ENCODE data around the gene HBS1L.

Gene HBS1L

DNA sequence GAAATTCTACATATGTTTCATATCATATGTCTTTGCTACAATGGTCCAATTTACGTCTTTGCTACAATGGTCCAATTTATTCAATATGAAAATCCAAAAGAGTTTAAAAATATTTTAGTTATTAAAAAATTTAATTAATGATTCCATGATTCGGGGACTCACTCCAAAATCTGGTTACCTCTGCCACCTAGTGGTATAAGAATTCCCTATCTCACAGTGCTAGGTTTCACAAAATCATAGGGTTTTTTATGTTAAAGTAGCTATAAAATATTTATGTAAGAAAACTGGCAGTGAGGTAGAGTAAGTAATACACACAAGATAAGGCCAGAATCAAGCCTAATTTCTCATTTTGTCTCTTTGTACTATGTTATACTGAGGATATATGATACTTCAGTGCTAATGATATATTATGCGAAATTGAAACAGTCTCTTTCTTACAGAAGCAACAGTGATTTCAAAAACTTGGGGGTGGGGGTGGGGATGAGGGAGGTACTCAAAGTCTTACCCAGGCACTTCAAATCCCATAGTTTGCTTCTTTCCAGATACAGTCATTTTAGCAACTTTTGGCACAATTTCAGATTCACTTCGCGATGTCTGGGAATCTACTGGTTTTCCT is 52.3 kb downstream of the HBS1L start:
- no peaks in the 10 kb centered on the region for H3K79me1 ChIP-seq (ENCODE audit: low read depth, low read length)
- no peak overlapping the region for H3K23ac ChIP-seq (ENCODE audit: low read depth, low read length, poor library complexity)
- no peak overlapping the region for H2AFZ ChIP-seq (ENCODE audit: low read length)
- no peak for DNase-seq (ENCODE audit: low spot score)
- WGBS, 2 donors (ENCODE audit: extremely low coverage in 2 of 2, insufficient read length in 2 of 2, insufficient replicate concordance in 1 of 2) = no CpG with 5 or more reads among the region's 5 CpGs
- no peak overlapping the region for H2BK120ac ChIP-seq (ENCODE audit: low read depth, low read length)
- H3K18ac ChIP-seq (ENCODE audit: low read length) = no peak overlapping the region
- H2BK5ac ChIP-seq (ENCODE audit: low read length) = no peak overlapping the region
- no peak overlapping the region for H2AK5ac ChIP-seq (ENCODE audit: low read depth, low read length)
- H3K27me3 ChIP-seq (ENCODE audit: control insufficient read depth in 3 of 3, insufficient read depth in 3 of 3, low read depth in 1 of 3, low read length in 3 of 3) = no peaks in the 10 kb centered on the region
- H2BK15ac ChIP-seq (ENCODE audit: low read length) = no peak overlapping the region
- H3K9me3 ChIP-seq (replicated peaks in 1 of 2; ENCODE audit: control insufficient read depth in 2 of 2, insufficient read depth in 1 of 2, low read depth in 1 of 2, low read length in 2 of 2) = no peaks in the 10 kb centered on the region
- H3K9ac ChIP-seq (ENCODE audit: low read depth, low read length, poor library complexity) = no peak overlapping the region
- no peak overlapping the region for H2BK12ac ChIP-seq (ENCODE audit: low read length)
- no peak overlapping the region for H3K14ac ChIP-seq (ENCODE audit: low read length)
- no peak overlapping the region for H3K4me2 ChIP-seq (ENCODE audit: insufficient read depth, low read length, poor library complexity, severe bottlenecking)
- H3K36me3 ChIP-seq (replicated peaks in 1 of 2; ENCODE audit: control insufficient read depth in 2 of 2, insufficient read depth in 2 of 2, low read length in 2 of 2) = peaks cover under 1 to 31% of the 10 kb centered on the region in 2 donors
- H3K27ac ChIP-seq (replicated peaks; ENCODE audit: low read length) = no peak overlapping the region
- no peak overlapping the region for H3K4ac ChIP-seq (ENCODE audit: low read length)
- no peak overlapping the region for H3K4me3 ChIP-seq (ENCODE audit: low read length in 2 of 2)
- H3K4me1 ChIP-seq (ENCODE audit: control insufficient read depth in 2 of 2, insufficient read depth in 1 of 2, low read depth in 1 of 2, low read length in 2 of 2) = peaks cover 0 to 2% of the 10 kb centered on the region in 2 donors
- no peak overlapping the region for H4K91ac ChIP-seq (ENCODE audit: low read depth, low read length, poor library complexity)
- no peak overlapping the region for H4K8ac ChIP-seq (ENCODE audit: low read depth, low read length)

DNA sequence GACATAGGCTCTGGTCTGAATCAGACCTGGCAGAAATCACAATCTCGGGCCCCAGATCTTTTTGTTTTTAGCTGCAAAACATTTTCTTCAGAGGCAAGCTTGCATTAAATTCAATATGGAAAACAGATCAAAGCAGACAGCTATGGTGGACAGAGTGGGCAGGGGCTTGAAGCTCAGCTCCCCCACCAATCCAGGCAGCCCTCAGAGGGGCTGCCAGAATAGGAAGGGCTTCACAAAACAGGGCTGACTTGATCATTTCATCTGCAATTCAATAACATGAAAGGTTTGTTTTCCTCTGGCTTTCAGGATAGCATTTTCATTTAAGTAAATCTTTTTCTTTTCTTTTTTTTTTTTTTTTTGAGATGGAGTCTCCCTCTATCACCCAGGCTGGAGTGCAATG is 55.5 kb downstream of the HBS1L start:
- Histone ChIP-seq H3K4me3 (ENCODE audit: low read length in 2 of 2) (no peak overlapping the region), H3K4me2 (ENCODE audit: insufficient read depth, low read length, poor library complexity, severe bottlenecking) (no peak overlapping the region), H3K23ac (ENCODE audit: low read depth, low read length, poor library complexity) (no peak overlapping the region), H2AK5ac (ENCODE audit: low read depth, low read length) (no peak overlapping the region), H3K27me3 (ENCODE audit: control insufficient read depth in 3 of 3, insufficient read depth in 3 of 3, low read depth in 1 of 3, low read length in 3 of 3) (no peaks in the 10 kb centered on the region), H3K27ac (replicated peaks; ENCODE audit: low read length) (no peak overlapping the region), H4K8ac (ENCODE audit: low read depth, low read length) (no peak overlapping the region), H2BK15ac (ENCODE audit: low read length) (no peak overlapping the region), H3K14ac (ENCODE audit: low read length) (no peak overlapping the region), H3K4ac (ENCODE audit: low read length) (no peak overlapping the region), H3K4me1 (ENCODE audit: control insufficient read depth in 2 of 2, insufficient read depth in 1 of 2, low read depth in 1 of 2, low read length in 2 of 2) (no peaks in the 10 kb centered on the region), H3K18ac (ENCODE audit: low read length) (no peak overlapping the region), H3K36me3 (replicated peaks in 1 of 2; ENCODE audit: control insufficient read depth in 2 of 2, insufficient read depth in 2 of 2, low read length in 2 of 2) (peaks cover 4 to 61% of the 10 kb centered on the region in 2 donors), H4K91ac (ENCODE audit: low read depth, low read length, poor library complexity) (no peak overlapping the region), H3K79me1 (ENCODE audit: low read depth, low read length) (no peaks in the 10 kb centered on the region), H2BK12ac (ENCODE audit: low read length) (no peak overlapping the region), H2BK5ac (ENCODE audit: low read length) (no peak overlapping the region), H3K9me3 (replicated peaks in 1 of 2; ENCODE audit: control insufficient read depth in 2 of 2, insufficient read depth in 1 of 2, low read depth in 1 of 2, low read length in 2 of 2) (no peaks in the 10 kb centered on the region), H3K9ac (ENCODE audit: low read depth, low read length, poor library complexity) (no peak overlapping the region), H2BK120ac (ENCODE audit: low read depth, low read length) (no peak overlapping the region), H2AFZ (ENCODE audit: low read length) (no peak overlapping the region)
- DNase-seq (ENCODE audit: low spot score) = no peak
- WGBS, 2 donors (ENCODE audit: extremely low coverage in 2 of 2, insufficient read length in 2 of 2, insufficient replicate concordance in 1 of 2) = no CpG with 5 or more reads among the region's 1 CpG

DNA sequence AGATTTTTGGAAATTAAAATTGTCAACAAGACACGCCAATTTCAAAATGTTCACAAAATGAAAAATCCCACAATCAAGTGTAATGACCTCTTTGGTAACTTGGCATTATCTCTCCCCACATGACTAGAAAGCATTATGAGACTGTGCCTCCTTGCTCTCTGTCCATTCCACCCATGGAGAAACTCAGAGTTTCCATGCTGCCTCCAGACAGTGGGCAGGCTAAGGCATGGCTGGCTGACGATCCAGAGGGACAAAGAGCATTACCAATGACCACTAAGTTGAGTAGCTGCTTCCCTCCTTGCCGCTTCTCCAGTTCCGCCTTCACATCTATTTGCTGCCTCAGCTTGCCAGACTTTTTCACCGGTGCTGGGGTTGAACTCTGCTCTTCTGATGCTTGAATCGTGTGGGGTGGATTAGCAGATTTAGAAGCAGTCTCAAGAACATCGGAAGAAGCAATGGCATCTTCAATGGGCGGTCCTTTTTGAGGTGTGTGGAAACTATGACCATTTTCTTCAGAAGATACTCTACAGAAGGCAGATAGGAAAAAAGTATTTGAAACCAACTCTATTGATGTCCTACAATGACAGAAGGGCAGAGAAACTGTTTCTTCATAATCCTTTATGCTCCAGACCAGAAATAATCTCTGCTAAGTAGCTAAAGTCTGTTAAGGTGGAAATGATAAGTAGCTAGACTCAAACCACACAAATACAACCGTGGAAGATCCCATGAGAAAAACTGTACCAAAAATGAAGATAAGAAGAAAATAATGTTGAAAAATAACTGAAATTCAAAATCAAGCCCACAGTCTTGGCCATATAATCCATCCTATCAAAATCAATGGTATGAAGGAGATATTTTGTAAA is 57.3 kb downstream of the HBS1L start:
- Histone ChIP-seq H3K14ac (ENCODE audit: low read length) (no peak overlapping the region), H2BK15ac (ENCODE audit: low read length) (no peak overlapping the region), H2AK5ac (ENCODE audit: low read depth, low read length) (no peak overlapping the region), H2BK5ac (ENCODE audit: low read length) (no peak overlapping the region), H3K36me3 (replicated peaks in 1 of 2; ENCODE audit: control insufficient read depth in 2 of 2, insufficient read depth in 2 of 2, low read length in 2 of 2) (peaks cover 4 to 76% of the 10 kb centered on the region in 2 donors), H3K9me3 (replicated peaks in 1 of 2; ENCODE audit: control insufficient read depth in 2 of 2, insufficient read depth in 1 of 2, low read depth in 1 of 2, low read length in 2 of 2) (no peaks in the 10 kb centered on the region), H3K4ac (ENCODE audit: low read length) (no peak overlapping the region), H3K4me3 (ENCODE audit: low read length in 2 of 2) (no peak overlapping the region), H2BK12ac (ENCODE audit: low read length) (no peak overlapping the region), H3K27ac (replicated peaks; ENCODE audit: low read length) (no peak overlapping the region), H3K79me1 (ENCODE audit: low read depth, low read length) (no peaks in the 10 kb centered on the region), H3K23ac (ENCODE audit: low read depth, low read length, poor library complexity) (no peak overlapping the region), H4K8ac (ENCODE audit: low read depth, low read length) (no peak overlapping the region), H2BK120ac (ENCODE audit: low read depth, low read length) (no peak overlapping the region), H4K91ac (ENCODE audit: low read depth, low read length, poor library complexity) (no peak overlapping the region), H3K4me1 (ENCODE audit: control insufficient read depth in 2 of 2, insufficient read depth in 1 of 2, low read depth in 1 of 2, low read length in 2 of 2) (no peaks in the 10 kb centered on the region), H3K9ac (ENCODE audit: low read depth, low read length, poor library complexity) (no peak overlapping the region), H2AFZ (ENCODE audit: low read length) (no peak overlapping the region), H3K18ac (ENCODE audit: low read length) (peak overlapping the region; percentile 38), H3K4me2 (ENCODE audit: insufficient read depth, low read length, poor library complexity, severe bottlenecking) (no peak overlapping the region), H3K27me3 (ENCODE audit: control insufficient read depth in 3 of 3, insufficient read depth in 3 of 3, low read depth in 1 of 3, low read length in 3 of 3) (no peaks in the 10 kb centered on the region)
- no CpG with 5 or more reads among the region's 9 CpGs for WGBS, 2 donors (ENCODE audit: extremely low coverage in 2 of 2, insufficient read length in 2 of 2, insufficient replicate concordance in 1 of 2)
- DNase-seq (ENCODE audit: low spot score) = no peak

DNA sequence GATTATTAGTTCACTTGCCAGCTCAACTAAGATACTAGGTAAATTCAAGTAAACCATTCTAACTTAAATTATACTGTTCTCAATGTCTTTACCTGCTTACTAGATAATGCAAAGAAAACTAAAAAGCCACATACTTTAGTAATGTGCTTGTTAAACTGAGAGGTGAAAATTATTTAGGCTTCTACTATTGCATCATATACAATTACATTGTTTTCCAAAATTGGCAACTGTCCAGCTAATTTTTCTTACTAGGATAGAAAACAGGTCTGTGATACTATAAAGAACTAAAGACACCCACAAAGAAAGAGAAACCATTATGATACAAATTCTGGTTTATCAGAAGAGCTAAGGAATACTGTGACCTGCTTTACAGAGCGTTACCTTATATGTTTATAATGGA is 59.1 kb downstream of the HBS1L start:
- no peak overlapping the region for H3K27ac ChIP-seq (replicated peaks; ENCODE audit: low read length)
- H3K14ac ChIP-seq (ENCODE audit: low read length) = no peak overlapping the region
- H3K9ac ChIP-seq (ENCODE audit: low read depth, low read length, poor library complexity) = no peak overlapping the region
- H2AK5ac ChIP-seq (ENCODE audit: low read depth, low read length) = no peak overlapping the region
- H3K79me1 ChIP-seq (ENCODE audit: low read depth, low read length) = no peaks in the 10 kb centered on the region
- H3K4me2 ChIP-seq (ENCODE audit: insufficient read depth, low read length, poor library complexity, severe bottlenecking) = no peak overlapping the region
- WGBS, 2 donors (ENCODE audit: extremely low coverage in 2 of 2, insufficient read length in 2 of 2, insufficient replicate concordance in 1 of 2) = no CpG with 5 or more reads among the region's 1 CpG
- no peak overlapping the region for H2BK15ac ChIP-seq (ENCODE audit: low read length)
- H3K36me3 ChIP-seq (replicated peaks in 1 of 2; ENCODE audit: control insufficient read depth in 2 of 2, insufficient read depth in 2 of 2, low read length in 2 of 2) = peaks cover 4 to 74% of the 10 kb centered on the region in 2 donors
- H3K4me3 ChIP-seq (ENCODE audit: low read length in 2 of 2) = no peak overlapping the region
- no peaks in the 10 kb centered on the region for H3K4me1 ChIP-seq (ENCODE audit: control insufficient read depth in 2 of 2, insufficient read depth in 1 of 2, low read depth in 1 of 2, low read length in 2 of 2)
- DNase-seq (ENCODE audit: low spot score) = no peak
- H3K4ac ChIP-seq (ENCODE audit: low read length) = no peak overlapping the region
- no peak overlapping the region for H3K18ac ChIP-seq (ENCODE audit: low read length)
- no peak overlapping the region for H2AFZ ChIP-seq (ENCODE audit: low read length)
- H2BK12ac ChIP-seq (ENCODE audit: low read length) = no peak overlapping the region
- no peak overlapping the region for H4K91ac ChIP-seq (ENCODE audit: low read depth, low read length, poor library complexity)
- H2BK120ac ChIP-seq (ENCODE audit: low read depth, low read length) = no peak overlapping the region
- no peaks in the 10 kb centered on the region for H3K27me3 ChIP-seq (ENCODE audit: control insufficient read depth in 3 of 3, insufficient read depth in 3 of 3, low read depth in 1 of 3, low read length in 3 of 3)
- no peak overlapping the region for H2BK5ac ChIP-seq (ENCODE audit: low read length)
- no peak overlapping the region for H3K23ac ChIP-seq (ENCODE audit: low read depth, low read length, poor library complexity)
- H4K8ac ChIP-seq (ENCODE audit: low read depth, low read length) = no peak overlapping the region
- no peaks in the 10 kb centered on the region for H3K9me3 ChIP-seq (replicated peaks in 1 of 2; ENCODE audit: control insufficient read depth in 2 of 2, insufficient read depth in 1 of 2, low read depth in 1 of 2, low read length in 2 of 2)
